NCI-H2227 treated with DMSO at 0.1 percent for 48 hours (cell line): Measurements from ENCODE around the gene GLT6D1.
"Not testable (repeated sequence)": the region's sequence is repeated elsewhere in the genome, so short reads cannot be mapped to it uniquely, and the experiment has no call there.

ENCODE experiments used
- DNase-seq: peaks from one replicate; lab custom pipeline; 2025; lab: John Stamatoyannopoulos, UW

GLT6D1 gene

GRCh38 chr9:135639196-135639595 is at the start of gene GLT6D1:
TSS of gene GLT6D1 (minus strand) at chr9:135639540. CDS start at chr9:135639187, 353 bp downstream.
- no peak for DNase-seq

GRCh38 chr9:135689011-135689410 is 49.7 kb upstream of the GLT6D1 start:
- no peak for DNase-seq

GRCh38 chr9:135687216-135687615 is 47.9 kb upstream of the GLT6D1 start:
- no peak for DNase-seq

- no peak for DNase-seq
Observed at GRCh38 chr9:135684691-135685090, 45.4 kb upstream of the GLT6D1 start.

- no peak for DNase-seq
Observed at GRCh38 chr9:135683401-135684034, 44.2 kb upstream of the GLT6D1 start.

- no peak for DNase-seq
Observed at GRCh38 chr9:135681161-135681560, 41.8 kb upstream of the GLT6D1 start.

GRCh38 chr9:135680056-135680455 is 40.7 kb upstream of the GLT6D1 start:
- DNase-seq, result no peak

GRCh38 chr9:135678236-135679017 is 39.1 kb upstream of the GLT6D1 start:
- no peak for DNase-seq

GRCh38 chr9:135677641-135678168 is 38.4 kb upstream of the GLT6D1 start:
- DNase-seq, result no peak

GRCh38 chr9:135676891-135677290 is 37.6 kb upstream of the GLT6D1 start:
- no peak for DNase-seq

- no peak for DNase-seq
Observed at GRCh38 chr9:135674977-135675376, 35.6 kb upstream of the GLT6D1 start.

- no peak for DNase-seq
Observed at GRCh38 chr9:135673941-135674340, 34.6 kb upstream of the GLT6D1 start.

GRCh38 chr9:135672786-135673185 is 33.4 kb upstream of the GLT6D1 start:
- DNase-seq, result not testable (repeated sequence)

GRCh38 chr9:135671591-135672041 is 32.3 kb upstream of the GLT6D1 start:
- DNase-seq, result no peak

GRCh38 chr9:135670721-135671590 is 31.6 kb upstream of the GLT6D1 start:
- DNase-seq, result no peak

GRCh38 chr9:135669616-135670285 is 30.4 kb upstream of the GLT6D1 start:
- no peak for DNase-seq

GRCh38 chr9:135669018-135669417 is 29.7 kb upstream of the GLT6D1 start:
- not testable (repeated sequence) for DNase-seq

GRCh38 chr9:135667463-135668001 is 28.2 kb upstream of the GLT6D1 start:
- DNase-seq, result no peak

- DNase-seq, result no peak
Observed at GRCh38 chr9:135666534-135667462, 27.5 kb upstream of the GLT6D1 start.

- DNase-seq, result no peak
Observed at GRCh38 chr9:135665795-135666189, 26.5 kb upstream of the GLT6D1 start.
